GM19351 (cell line): ENCODE data around the gene KCNJ12.
"Not testable (repeated sequence)": the region's sequence is repeated elsewhere in the genome, so short reads cannot be mapped to it uniquely, and the experiment has no call there.

Experiments
- ATAC-seq: cut with Tn5 transposase; IDR thresholded peaks from one replicate; pipeline ENCODE4 v1.9.1; 2021; ENCODE audit warnings: mild to moderate bottlenecking, moderate library complexity; ENCODE audit not compliant: unreplicated experiment

Gene KCNJ12

GRCh38 chr17:21348926-21349261, 27.3 kb upstream of the KCNJ12 start:
- not testable (repeated sequence) for ATAC-seq

- not testable (repeated sequence) for ATAC-seq
Measured at GRCh38 chr17:21349358-21350050, 26.7 kb upstream of the KCNJ12 start.

DNA sequence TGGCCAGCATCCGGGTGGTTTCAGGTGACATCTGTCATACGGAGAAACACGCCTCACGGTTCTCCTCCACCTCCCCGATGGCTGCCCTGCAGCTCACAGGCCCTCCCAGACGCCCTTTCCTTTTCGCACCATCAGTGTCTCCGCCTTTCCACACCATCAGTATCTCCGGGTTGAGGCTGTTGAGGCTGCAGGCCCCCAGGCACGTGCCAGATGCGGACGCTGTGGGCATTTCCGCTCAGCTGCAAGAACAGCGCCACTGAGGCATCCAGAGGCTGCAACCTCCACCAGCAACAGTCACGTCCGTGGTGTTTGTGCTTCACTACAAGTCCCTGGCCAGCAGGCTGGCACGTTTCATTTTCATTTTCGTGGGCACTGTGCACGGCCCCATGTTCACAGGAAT, 25.7 kb upstream of the KCNJ12 start:
- not testable (repeated sequence) for ATAC-seq

GRCh38 chr17:21351366-21352065, 24.6 kb upstream of the KCNJ12 start:
- ATAC-seq = no peak

DNA sequence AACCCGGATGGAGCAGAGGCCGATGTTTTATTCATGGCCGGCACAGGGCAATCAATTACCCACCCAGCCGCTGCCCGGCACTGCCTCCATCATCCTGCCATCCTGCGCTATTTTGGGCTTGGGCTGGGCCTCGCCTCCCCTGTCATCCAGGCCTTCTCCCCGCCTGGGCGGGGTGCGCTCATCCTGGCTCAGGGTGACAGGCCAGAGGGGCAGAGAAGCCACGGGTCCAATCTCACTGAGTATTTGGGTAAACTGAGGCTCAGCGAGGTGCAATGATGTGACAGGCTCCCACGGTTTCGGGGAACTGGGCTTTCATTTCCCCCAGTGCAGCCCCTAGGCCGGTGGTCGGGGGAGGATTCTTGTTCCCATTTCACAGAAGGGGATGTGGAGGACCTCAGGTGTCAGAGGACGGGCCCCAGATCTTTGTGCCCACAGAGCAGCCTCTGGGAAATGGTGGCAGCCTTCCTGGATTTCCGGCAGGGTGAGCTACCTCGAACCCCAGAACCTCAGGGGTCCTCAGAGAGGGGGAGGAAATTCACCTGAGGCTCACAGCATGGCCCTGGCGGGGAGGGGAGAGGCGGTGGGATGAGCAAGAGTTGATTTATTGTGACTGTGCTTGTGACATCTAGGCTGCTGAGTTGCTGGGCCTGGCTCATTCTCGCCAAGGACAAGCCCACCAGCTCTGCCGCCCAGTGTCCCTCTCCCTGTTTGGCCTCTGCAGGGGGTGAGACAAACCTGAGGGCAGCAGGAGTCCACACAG, 23.8 kb upstream of the KCNJ12 start:
- ATAC-seq = no peak

- no peak for ATAC-seq
Measured at GRCh38 chr17:21352981-21353265, 23.2 kb upstream of the KCNJ12 start.

DNA sequence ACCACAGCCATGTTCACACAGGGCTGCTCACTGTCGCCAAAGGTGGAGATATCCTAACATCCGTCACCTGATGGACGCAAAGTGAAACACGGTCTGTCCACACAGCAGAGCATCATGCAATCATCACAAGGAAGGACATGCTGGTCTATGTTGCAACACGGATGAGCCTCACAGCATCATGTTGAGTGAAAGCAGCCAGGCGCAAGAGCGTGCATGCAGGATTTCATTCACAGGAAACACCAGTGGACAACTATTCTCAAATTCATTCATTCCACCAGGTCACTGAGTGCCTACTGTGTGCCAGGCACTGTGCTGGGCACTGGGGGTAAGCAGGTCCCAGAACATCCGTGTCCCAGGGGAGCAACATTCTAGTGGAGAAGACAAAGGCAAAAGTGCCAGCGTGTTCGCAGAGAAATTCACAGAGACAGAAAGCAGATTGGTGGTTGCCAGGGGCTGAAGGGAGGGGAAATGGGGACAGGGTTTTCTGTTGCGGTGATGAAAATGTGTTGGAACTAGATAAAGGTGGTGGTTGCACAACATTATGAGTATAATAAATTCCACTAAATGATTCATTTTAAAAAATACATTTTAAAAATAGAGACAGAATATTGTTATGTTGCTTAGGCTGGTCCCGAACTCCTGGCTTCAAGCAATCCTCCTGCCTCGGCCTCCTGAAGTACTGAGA, 22.7 kb upstream of the KCNJ12 start:
- no peak for ATAC-seq

- no peak for ATAC-seq
Measured at GRCh38 chr17:21354796-21355385, 21.3 kb upstream of the KCNJ12 start.

GRCh38 chr17:21355586-21355985, 20.6 kb upstream of the KCNJ12 start:
- no peak for ATAC-seq

GRCh38 chr17:21356537-21357127, 19.5 kb upstream of the KCNJ12 start:
- no peak for ATAC-seq

DNA sequence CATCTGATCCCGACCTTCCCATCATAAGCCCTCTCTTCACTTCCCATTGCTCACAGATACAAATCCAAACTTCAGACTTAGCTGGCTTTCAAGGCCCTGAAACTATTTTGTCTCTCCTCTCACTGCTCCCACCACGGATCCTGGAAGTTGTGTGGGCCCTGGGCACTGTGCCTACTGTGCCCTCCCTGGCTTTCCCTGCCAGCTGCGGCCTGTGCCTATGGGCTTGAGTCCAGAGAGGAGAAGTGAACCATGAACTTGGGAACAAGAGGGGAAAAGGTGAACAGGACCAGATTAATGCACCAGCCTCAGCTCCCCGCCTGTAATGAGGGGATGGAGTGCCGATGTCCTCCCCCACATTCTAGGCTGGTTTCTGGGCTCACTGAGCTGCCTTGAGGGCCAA, 18.9 kb upstream of the KCNJ12 start:
- no peak for ATAC-seq

DNA sequence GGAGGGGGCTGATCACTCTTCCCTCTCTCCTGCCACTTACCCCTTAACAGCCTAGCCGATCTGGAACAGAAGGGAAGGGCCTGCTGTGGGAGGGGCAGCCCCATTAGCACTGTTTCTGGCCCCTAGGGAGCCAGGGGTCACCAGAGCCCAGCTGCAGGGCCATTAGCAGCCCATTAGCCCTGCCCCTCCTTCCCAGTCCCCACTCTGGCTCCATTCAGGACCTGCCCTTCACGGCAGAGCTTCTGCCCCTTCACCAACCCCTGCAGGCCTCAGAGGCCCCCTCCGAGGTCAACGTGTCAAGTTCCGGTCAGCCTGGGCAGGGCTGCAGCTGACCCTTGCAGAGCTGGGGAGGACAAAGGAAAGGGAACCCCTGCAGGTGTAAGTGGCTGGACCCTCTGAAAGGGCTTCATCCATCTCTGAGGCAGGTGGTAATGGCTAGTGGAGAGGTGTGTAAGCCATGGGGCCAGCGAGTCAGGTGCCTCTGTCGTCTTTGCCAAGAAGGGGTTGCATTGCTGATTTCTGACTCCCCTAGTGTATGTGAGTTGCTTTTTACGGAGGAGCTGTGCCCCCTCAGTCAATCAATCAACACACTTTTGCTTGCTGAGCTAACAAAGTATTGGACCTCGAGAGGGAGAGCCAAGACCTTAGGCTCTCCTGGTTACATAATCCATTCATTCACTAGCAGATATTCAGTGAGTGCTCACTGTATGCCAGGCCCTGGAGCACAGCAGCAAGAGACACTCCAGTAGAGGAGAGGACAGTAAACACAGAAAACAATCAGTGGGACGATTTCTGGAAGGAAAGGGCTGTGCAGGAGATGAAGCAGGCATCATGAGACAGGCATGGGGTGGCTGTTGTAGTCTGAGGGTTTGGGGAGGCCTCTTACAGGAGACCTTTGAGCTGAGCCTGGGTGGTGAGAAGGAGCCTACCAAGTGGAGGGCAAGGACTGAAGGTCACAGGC, 18.2 kb upstream of the KCNJ12 start:
- ATAC-seq = no peak

DNA sequence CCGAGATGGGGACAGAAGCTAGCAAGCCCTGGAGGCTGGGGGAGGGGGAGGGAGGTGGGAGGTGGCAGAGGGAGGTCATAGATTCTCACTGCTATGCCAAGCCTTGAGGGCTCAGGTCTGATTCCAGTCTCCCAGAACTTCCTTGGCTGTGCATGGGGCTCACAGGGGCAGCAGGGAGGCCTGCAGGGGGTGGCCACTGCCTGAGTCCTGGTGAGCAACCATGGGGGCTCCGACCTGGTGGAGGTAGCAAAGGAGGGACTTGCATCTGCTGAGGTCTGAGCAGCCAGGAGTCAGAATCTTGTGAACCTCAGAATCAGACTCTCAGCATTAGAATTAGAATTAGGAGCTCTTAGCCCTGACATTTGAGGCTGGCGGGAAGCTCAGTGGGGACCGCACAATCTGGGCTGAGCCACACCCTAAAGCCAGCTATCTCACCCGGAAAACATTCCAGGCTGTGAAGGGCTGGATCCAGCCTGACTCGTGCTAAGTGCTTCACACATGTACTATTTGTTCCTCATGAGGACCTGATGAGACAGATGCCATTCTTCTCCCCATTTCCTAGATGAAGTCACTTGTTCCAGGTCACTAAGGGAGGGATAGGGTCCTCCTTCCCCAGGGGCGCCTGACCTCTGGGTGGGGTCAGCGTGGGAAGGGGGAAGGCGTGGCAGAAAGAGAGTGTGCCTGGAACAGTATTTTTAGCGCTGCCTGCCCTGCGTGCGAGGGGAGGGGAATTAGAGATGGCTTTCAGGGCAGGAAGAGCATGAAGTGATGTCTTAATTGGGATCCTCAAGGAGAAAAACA, 17.3 kb upstream of the KCNJ12 start:
- ATAC-seq = no peak

- ATAC-seq = no peak
Measured at GRCh38 chr17:21359483-21359840, 16.7 kb upstream of the KCNJ12 start.

- ATAC-seq = no peak
Measured at GRCh38 chr17:21360048-21360447, 16.1 kb upstream of the KCNJ12 start.

GRCh38 chr17:21361020-21361809, 14.9 kb upstream of the KCNJ12 start:
- ATAC-seq = no peak

GRCh38 chr17:21362331-21362931, 13.7 kb upstream of the KCNJ12 start:
- ATAC-seq = no peak
